HAP-1 (cell line): ENCODE data around the gene MBOAT2.
"Not testable (repeated sequence)": the region's sequence is repeated elsewhere in the genome, so short reads cannot be mapped to it uniquely, and the experiment has no call there.

ENCODE experiments used
- DNase-seq, 2 experiments: peaks; one replicate each; pipeline ENCODE4 v3.0.0-alpha.2; 2016 to 2020; ENCODE audit warnings: low spot score in 2 of 2
- H3K27me3 ChIP-seq: fragments of 250-450 bp; sonication (Bioruptor Pico); 2 replicates; pipeline ENCODE4 v1.5.1; 2020; ENCODE audit warnings: low read depth, mild to moderate bottlenecking, moderate library complexity
- H3K36me3 ChIP-seq: fragments of 250-450 bp; sonication (Bioruptor Pico); replicated peaks from 2 replicates; pipeline ENCODE4 v1.5.1; 2020; ENCODE audit warnings: mild to moderate bottlenecking
- H3K4me1 ChIP-seq: fragments of 250-450 bp; sonication (Bioruptor Pico); 2 replicates; pipeline ENCODE4 v1.5.1; 2020; ENCODE audit warnings: mild to moderate bottlenecking
- H3K4me3 ChIP-seq: fragments of 250-450 bp; sonication (Bioruptor Pico); 2 replicates; pipeline ENCODE4 v1.5.1; 2020; ENCODE audit warnings: mild to moderate bottlenecking, moderate library complexity
- H3K9me3 ChIP-seq: fragments of 250-450 bp; sonication (Bioruptor Pico); 2 replicates; pipeline ENCODE4 v1.5.1; 2020; ENCODE audit warnings: mild to moderate bottlenecking, moderate library complexity
- in situ Hi-C: fragments of 300-500 bp; cut with MboI; formaldehyde crosslinking; loops from 3 replicates; pipeline ENCODE4 v1.14.3; 2020; ENCODE audit warnings: low sequenced_read_pairs, inconsistent platforms, mixed read lengths

The MBOAT2 gene

GRCh38 chr2:8907764-8908288 lies 95.7 kb downstream of the MBOAT2 start:
- Histone ChIP-seq H3K4me3 (no peak overlapping the region), H3K36me3 (peaks cover 3% of the 10 kb centered on the region; the same call in 1 of the 2 replicates), H3K27me3 (no peaks in the 10 kb centered on the region), H3K4me1 (no peaks in the 10 kb centered on the region), H3K9me3 (no peaks in the 10 kb centered on the region; the same call in 1 of the 2 replicates)
- in situ Hi-C loops: no loop called here
- DNase-seq: no peak

GRCh38 chr2:8903924-8904323 lies 99.6 kb downstream of the MBOAT2 start:
- H3K4me3 ChIP-seq, H3K36me3 ChIP-seq, in situ Hi-C loops, DNase-seq, H3K9me3 ChIP-seq, H3K27me3 ChIP-seq, H3K4me1 ChIP-seq: not testable (repeated sequence)

- H3K4me3 ChIP-seq, in situ Hi-C loops, H3K4me1 ChIP-seq, H3K36me3 ChIP-seq, H3K9me3 ChIP-seq, DNase-seq, H3K27me3 ChIP-seq: not testable (repeated sequence)
These were observed 100.7 kb downstream of the MBOAT2 start for GRCh38 chr2:8902757-8903156.

GRCh38 chr2:8897206-8897605 lies 106.3 kb downstream of the MBOAT2 start:
- H3K4me1 ChIP-seq, in situ Hi-C loops, H3K27me3 ChIP-seq: not testable (repeated sequence)

GRCh38 chr2:8896671-8897070 lies 106.8 kb downstream of the MBOAT2 start:
- H3K4me1 ChIP-seq, H3K4me3 ChIP-seq, H3K27me3 ChIP-seq, H3K9me3 ChIP-seq, H3K36me3 ChIP-seq, DNase-seq, in situ Hi-C loops: not testable (repeated sequence)

More at GRCh38 chr2:8897206-8897605, 106.3 kb downstream of the MBOAT2 start:
- H3K9me3 ChIP-seq, H3K4me3 ChIP-seq, DNase-seq, H3K36me3 ChIP-seq: not testable (repeated sequence)

- in situ Hi-C loops, H3K36me3 ChIP-seq, H3K4me1 ChIP-seq: not testable (repeated sequence)
These were observed 108.2 kb downstream of the MBOAT2 start for GRCh38 chr2:8895087-8895912.

GRCh38 chr2:8893978-8894820 lies 109.3 kb downstream of the MBOAT2 start:
- Histone ChIP-seq H3K27me3 (no peaks in the 10 kb centered on the region), H3K4me1 (no peaks in the 10 kb centered on the region), H3K36me3 (no peaks in the 10 kb centered on the region; the same call in 1 of the 2 replicates), H3K4me3 (no peak overlapping the region), H3K9me3 (no peaks in the 10 kb centered on the region)
- in situ Hi-C loops: no loop called here
- DNase-seq: no peak

More at GRCh38 chr2:8895087-8895912, 108.2 kb downstream of the MBOAT2 start:
- not testable (repeated sequence) for H3K27me3 ChIP-seq, H3K4me3 ChIP-seq, DNase-seq, H3K9me3 ChIP-seq

- Histone ChIP-seq H3K27me3 (no peaks in the 10 kb centered on the region), H3K9me3 (no peaks in the 10 kb centered on the region), H3K4me1 (no peaks in the 10 kb centered on the region), H3K36me3 (no peaks in the 10 kb centered on the region; the same call in 1 of the 2 replicates), H3K4me3 (no peak overlapping the region)
- DNase-seq: no peak
- in situ Hi-C loops: no loop called here
These were observed 110.0 kb downstream of the MBOAT2 start for GRCh38 chr2:8893474-8893873.

GRCh38 chr2:8892111-8892510 lies 111.4 kb downstream of the MBOAT2 start:
- H3K4me3 ChIP-seq: no peak overlapping the region
- DNase-seq: no peak
- H3K27me3 ChIP-seq: no peaks in the 10 kb centered on the region
- no peaks in the 10 kb centered on the region for H3K9me3 ChIP-seq
- H3K4me1 ChIP-seq: no peaks in the 10 kb centered on the region
- in situ Hi-C loops: no loop called here
- no peaks in the 10 kb centered on the region; the same call in 1 of the 2 replicates for H3K36me3 ChIP-seq

GRCh38 chr2:8889978-8890377 lies 113.5 kb downstream of the MBOAT2 start:
- in situ Hi-C loops: no loop called here
- Histone ChIP-seq H3K27me3 (no peaks in the 10 kb centered on the region), H3K4me1 (no peaks in the 10 kb centered on the region), H3K4me3 (no peak overlapping the region), H3K36me3 (no peaks in the 10 kb centered on the region; the same call in none of the 2 replicates), H3K9me3 (no peaks in the 10 kb centered on the region)
- DNase-seq: no peak

GRCh38 chr2:8888963-8889362 lies 114.5 kb downstream of the MBOAT2 start:
- H3K36me3 ChIP-seq: no peaks in the 10 kb centered on the region; the same call in 1 of the 2 replicates
- no peak overlapping the region for H3K4me3 ChIP-seq
- no peaks in the 10 kb centered on the region for H3K9me3 ChIP-seq
- in situ Hi-C loops: no loop called here
- H3K27me3 ChIP-seq: no peaks in the 10 kb centered on the region
- no peaks in the 10 kb centered on the region for H3K4me1 ChIP-seq
- no peak for DNase-seq

GRCh38 chr2:8886876-8887275 lies 116.6 kb downstream of the MBOAT2 start:
- Histone ChIP-seq H3K27me3 (no peaks in the 10 kb centered on the region), H3K9me3 (no peaks in the 10 kb centered on the region), H3K4me1 (no peaks in the 10 kb centered on the region), H3K4me3 (no peak overlapping the region), H3K36me3 (peaks cover 1% of the 10 kb centered on the region; the same call in 1 of the 2 replicates)
- no peak for DNase-seq
- in situ Hi-C loops: no loop called here

- in situ Hi-C loops: no loop called here
- Histone ChIP-seq H3K4me3 (no peak overlapping the region), H3K9me3 (no peaks in the 10 kb centered on the region), H3K4me1 (no peaks in the 10 kb centered on the region), H3K27me3 (no peaks in the 10 kb centered on the region), H3K36me3 (peaks cover 6% of the 10 kb centered on the region; the same call in 1 of the 2 replicates)
- no peak for DNase-seq
These were observed 117.3 kb downstream of the MBOAT2 start for GRCh38 chr2:8886202-8886518.
